LoVo (cell line): Measurements from ENCODE around the gene DMAP1.

Source experiments
- DNase-seq: peaks from one replicate; pipeline ENCODE4 v3.0.0-alpha.2; 2016; ENCODE audit warnings: low spot score

Gene DMAP1

DNA sequence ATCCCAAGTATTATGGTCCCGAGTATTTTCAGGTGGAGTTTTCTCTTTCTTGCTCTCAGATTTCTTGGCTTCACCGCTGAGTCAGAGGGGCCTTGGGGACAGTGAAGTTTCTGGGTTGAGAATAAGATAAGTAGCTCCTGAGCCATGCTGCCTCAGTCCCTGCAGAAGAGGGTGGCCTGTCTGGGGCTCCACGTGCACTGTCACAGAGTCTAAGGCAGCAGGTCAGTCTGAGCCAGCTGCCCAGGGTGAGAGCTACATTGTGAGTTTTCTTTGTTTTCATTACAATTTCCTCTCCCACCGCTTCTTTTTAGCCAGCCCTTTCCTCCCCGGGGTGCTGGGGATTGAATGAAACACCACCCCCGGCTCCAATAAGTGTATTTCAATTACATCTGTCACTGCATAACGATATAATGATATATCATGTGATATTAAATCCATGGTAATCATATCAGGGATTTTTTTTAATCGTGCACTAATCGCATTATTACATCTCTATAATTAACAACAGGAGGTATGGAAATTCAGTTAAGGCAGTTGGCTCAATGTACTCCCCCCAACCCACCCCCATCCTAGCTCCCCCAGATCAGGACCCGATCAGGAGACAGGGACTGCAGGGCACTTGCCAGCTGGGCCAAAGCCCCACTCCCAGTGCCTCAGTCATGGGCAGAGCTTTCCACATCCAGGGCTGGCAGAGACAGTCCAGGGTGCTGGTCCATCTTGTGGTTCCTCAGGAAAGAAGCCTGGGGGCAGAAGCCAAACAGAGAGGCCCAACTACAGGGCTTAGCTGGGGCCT lies 43.7 kb downstream of the DMAP1 start:
- DNase-seq = no peak

DNA sequence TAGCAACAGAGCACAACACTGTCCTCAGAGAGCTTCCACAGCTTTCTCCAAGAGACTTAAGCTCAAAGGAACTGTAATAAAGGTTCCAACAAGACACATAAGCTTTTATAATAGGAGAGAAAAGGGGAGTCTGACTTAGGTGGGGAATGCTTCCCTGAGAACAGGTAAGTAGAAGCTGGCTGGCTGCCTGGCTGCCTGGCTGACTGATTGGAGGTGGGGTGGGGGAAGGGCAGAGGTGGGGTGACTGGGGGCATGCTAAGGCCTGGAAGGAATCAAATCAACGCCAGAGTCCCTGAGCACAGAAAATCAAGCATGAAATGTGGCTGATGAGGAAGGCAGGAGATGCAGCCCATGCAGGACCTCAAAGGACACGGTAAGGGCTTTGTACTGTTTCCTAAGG lies 45.8 kb downstream of the DMAP1 start:
- no peak for DNase-seq

DNA sequence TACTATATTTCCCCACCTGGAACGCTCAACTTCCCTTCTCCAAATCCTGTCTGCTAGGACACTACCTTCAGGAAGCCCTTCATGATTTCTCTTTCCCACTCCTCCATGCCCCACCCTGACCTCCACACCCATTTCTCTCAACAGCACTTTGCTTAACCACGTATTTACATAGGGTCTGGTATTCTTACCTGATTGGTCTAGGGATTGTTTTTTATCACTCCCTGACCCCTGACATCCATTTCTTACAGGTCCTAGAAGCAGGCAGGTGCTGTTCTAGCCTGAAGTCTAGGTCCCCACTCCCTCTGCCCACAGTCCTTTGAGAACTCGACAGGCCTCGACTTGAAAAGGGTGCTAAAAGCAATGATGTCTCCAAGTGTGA lies 47.5 kb downstream of the DMAP1 start:
- peak; percentile 46 for DNase-seq

DNA sequence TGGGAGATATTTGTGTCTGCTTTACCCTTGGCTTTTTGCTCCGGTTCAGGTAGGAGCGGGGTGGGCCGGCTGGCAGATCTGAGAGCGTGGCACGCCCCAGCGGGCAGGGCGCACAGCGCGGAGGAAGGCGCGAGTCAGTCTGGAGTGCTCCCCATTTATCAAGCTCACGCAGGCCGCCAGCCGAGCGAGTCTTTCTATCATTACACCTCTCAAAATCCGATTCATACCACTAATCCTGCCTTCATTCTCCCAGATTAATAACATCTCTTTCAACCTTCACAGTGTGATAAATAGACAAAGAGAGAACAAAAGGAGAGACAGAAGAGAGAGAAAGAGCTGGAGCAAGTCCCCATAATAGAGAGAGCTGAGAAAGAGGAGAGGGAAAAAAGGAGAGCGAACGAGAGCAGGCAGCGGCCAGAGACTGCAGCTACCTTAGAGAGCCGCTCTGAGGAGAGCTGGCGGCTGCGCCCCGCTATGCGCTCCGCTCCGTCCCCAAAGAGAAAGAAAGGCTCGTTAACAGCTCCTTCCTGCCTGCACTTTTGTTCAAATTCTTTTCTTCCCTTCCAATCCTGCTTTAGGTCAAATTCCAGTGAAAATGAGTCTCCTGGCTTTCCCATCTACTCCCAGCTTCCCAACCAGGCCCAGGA lies 48.0 kb downstream of the DMAP1 start:
- no peak for DNase-seq

DNA sequence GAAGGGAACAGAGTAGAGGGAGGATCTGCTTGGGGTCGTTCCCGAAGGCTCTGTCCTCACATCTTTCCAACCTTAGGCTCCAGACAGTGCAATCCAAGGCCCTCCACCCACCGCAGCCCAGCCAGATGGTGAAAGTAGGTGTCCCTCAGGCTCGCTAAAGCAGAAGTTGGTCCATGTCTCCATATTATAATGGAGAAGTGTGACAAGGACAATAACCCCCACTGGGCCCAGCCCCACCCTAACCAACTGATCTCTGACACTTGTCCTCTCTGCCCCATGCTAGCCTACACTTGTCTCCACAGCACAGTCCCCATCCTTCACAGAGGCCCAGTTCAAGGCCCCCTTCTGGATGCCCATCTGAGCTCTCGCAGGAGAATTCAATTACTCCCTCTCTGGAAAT lies 48.7 kb downstream of the DMAP1 start:
- DNase-seq = no peak

DNA sequence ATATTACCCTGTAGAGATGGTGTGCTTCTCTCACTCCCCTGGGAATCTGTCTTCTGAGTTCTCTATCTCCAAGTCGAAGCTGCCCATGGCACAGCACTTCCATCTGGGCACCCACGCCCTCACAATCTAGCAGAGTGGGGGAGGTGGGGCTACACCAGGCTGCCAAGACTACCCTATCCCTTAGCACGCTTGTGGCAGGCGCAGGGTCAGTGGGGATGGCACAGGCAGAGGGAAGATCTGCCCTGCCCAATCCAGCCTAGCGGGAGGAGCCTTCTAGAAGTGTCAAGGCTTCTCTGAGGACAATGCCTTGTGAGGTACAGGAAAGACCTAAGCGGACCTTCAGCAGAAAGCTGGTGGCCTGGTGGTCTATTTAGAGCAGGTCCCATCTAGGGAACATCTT lies 49.1 kb downstream of the DMAP1 start:
- DNase-seq = no peak

DNA sequence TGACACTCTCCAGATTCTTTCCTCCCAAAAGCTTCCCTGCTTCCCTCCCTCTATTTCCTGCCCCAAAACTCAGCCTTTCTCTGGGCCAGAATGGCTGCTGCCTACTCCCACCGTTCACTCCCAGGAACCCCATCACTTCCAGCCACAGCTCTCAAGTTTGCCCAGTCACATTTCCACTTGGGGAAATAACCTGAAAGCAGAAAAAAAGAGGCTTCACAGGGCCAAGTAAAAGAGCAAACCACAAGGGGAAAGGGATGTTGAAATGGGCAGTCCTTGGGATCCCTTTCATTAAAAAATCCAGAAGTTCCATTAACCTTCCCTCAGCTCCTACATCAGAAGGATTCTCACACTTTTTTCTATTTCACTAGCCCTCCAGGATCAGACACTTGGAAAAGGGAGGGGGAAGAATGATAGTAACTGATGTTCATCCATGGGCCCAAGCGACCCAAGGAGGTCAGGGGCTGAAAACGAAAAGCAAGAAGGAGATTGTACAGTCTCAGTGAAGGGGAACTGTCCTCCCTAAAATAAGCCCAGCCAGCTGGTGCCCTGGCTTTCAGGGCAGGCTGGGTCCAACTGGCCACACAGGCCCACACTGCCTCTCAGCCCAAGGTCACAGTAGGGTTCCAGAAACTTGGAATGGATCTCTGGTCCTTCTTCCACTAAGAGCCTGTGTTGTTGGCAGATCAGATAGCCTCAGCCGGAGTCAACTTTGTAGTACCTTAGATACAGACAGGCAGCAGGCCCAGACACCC lies 49.7 kb downstream of the DMAP1 start:
- no peak for DNase-seq

DNA sequence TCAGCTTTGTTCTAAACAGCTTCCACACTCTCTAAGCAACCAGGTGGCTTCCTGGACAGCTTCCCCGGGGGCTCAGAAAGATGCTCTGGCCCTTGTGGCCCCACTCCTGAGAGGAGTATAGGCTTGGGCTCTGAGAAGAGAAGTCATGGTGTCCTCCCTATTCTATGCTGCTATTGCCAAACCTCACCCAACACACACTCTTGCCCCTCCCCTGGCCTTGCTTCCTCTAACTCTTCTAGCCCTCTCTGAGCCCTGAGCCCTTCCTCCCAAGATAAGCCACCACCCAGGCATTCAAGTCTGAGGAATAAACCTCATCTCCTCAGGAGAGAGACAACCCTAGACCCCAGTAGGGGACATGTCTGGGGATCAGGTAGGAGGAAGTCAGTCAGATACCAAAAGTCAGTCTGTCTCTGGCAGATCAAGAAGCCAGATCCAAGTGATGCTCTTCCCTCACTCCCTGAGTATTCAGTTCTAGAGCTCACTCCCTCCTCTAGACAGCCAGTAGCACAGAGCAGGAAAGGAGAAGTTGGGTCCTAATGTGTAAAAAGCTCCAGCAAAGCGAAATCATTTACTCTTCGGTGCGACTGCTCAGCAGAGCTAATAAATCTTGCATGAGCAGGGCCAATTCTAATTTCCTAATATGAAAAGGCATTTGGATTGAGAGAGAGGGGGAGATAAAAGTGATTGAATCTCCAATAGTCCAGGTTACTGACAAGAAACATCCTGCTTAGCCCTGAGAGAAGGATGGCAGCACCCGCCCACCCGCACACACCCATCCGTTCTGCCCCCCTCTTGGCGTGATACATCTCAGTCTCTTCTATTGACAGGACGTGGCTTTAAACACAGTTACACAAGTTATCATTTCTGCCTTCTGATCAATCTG lies 50.5 kb downstream of the DMAP1 start:
- DNase-seq = no peak

DNA sequence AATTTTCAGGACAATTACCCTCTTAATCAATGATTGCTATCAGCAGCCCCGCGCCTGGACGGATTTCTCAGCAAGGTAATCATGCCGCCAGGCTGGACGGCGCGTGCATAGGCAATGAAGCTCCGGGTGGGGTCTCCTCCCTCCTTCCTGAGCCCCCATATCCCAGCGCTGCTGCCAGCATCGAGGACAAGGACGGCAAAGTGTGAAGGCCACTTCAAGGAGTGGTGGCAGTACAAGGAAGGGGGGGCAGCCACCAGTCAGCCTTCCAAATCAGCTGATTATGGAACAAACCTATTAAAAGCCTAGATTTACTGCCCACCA lies 51.1 kb downstream of the DMAP1 start:
- no peak for DNase-seq

DNA sequence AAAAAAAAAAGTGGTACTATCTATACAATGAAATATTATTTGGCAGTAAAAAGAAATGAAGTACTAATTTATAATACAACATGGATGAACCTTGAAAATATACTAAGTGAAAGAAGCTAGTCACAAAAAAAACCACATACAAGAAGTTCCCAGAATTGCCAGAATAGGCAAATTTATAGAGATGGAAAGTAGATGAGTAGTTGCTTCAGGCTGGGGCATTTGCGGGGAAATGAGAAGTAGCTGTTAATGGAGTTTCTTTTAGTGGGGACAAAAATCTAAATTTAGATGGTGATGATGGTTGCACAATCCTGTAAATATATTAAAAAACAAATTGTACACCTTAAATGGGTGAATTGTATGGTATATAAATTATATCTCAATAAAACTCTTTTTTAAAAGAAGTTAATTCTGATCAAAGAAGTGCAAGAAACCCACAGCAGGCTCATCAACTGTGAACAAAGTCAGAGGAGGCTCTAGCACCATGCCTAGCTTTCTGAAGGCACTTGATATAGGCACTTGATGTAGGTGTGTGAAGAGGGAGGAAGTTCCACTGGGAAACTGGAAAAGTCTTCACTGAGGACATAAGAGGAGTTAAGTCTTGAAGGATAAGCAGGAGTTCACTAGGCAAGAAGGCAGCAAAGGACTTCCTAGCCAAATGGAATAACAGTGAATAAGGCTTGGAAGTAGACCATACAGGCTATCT lies 52.5 kb downstream of the DMAP1 start:
- DNase-seq = no peak

DNA sequence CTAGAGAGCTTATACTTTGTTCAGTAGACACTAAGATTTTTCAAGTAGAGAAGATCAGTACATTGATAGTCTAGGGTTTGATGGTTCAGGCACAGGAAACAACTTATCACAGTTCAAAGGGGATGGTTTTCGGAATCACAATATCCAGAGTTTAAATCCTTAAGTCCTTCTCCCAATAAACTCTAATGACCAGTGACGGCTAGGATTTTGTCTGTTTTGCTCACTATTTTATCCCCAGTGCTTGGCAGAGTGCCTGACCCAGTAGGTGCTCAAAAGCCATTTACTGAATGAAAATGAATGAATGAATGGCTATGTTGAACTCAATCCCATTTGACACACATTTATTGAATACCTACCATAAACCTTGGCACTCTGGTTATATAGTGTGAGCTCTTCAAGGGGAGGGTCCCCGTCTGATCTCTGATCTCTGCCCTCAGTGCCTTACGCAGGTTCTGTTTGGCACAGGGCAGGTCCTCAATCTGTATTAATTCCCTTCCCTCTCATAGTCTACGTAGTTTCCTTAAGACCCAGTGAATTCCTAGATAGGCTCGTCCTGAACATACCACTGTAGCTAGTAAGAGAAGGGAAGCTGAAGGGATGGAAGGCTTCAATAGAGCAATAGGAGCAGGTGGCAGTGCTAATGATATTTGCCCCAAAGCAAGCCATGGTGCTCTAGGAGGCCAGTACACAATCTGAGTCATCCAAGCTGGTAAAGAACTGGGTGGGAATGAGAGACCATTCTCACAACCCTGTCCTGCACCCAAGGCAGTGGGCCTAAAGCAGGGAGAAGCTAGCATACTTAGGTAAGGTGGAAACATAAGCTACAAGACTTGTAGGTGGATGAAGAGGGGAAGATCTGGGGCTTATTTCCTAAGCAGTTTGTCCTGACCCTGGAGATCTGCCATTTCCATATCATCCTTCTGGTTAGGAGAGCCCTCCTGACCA lies 53.4 kb downstream of the DMAP1 start:
- DNase-seq = no peak

DNA sequence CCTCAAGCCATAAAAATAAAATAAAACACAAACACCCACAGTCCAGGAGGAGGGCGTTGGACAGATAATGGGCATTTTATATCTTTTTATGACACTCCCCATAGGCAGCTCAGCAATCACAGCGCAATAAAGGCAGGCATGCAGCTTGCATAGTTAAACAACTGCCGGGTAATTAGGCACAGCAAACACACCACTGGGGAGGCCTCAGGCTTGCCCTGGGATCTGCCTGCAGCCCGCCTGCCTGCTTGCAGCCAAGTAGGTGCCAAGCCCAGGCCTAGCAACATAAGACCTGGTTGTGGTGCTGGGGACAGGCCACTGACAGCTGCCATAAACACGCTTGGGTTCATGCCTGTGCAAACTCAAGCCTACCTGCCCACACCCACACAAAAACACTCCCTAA lies 54.2 kb downstream of the DMAP1 start:
- peak; percentile 77 for DNase-seq

DNA sequence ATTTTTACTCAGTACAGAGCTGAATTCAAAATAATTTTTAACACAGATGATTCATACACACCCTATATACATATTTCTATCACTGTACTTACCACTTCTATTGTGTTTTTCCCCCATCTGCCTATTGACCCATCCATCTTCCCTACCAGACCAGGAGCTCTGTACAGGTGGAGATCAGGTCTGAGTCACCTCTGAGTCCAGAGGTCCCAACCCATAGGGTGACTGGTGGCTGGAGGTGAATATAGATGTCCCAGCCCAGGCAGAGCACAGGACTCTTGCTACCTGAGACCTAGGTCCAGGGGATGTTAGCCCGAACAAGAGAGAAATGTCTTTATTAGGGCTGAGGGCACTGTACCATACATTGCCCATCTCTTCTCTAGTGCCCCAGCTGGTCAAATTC lies 54.8 kb downstream of the DMAP1 start:
- DNase-seq = peak; percentile 7
